Measurements from ENCODE around the gene PCA3.
"Not testable (repeated sequence)": the region's sequence is repeated elsewhere in the genome, so short reads cannot be mapped to it uniquely, and the experiment has no call there.

PCA3 gene

GRCh38 chr9:76764138-76764537 is at the start of gene PCA3:
TSS of gene PCA3 (plus strand) at chr9:76764438.
- DNase-seq (ENCODE audit: low spot score) = no peak

GRCh38 chr9:76716085-76716672 is 48.1 kb upstream of the PCA3 start:
- DNase-seq (ENCODE audit: low spot score) = no peak

GRCh38 chr9:76717176-76717575 is 47.1 kb upstream of the PCA3 start:
- no peak for DNase-seq (ENCODE audit: low spot score)

GRCh38 chr9:76717613-76718012 is 46.6 kb upstream of the PCA3 start:
- no peak for DNase-seq (ENCODE audit: low spot score)

- DNase-seq (ENCODE audit: low spot score) = no peak
These were observed 46.1 kb upstream of the PCA3 start for GRCh38 chr9:76718166-76718565.

- DNase-seq (ENCODE audit: low spot score) = no peak
These were observed 44.0 kb upstream of the PCA3 start for GRCh38 chr9:76720245-76720644.

GRCh38 chr9:76725011-76725546 is 39.2 kb upstream of the PCA3 start:
- no peak for DNase-seq (ENCODE audit: low spot score)

- DNase-seq (ENCODE audit: low spot score) = no peak
These were observed 38.4 kb upstream of the PCA3 start for GRCh38 chr9:76725885-76726284.

GRCh38 chr9:76729116-76729515 is 35.1 kb upstream of the PCA3 start:
- no peak for DNase-seq (ENCODE audit: low spot score)

- no peak for DNase-seq (ENCODE audit: low spot score)
These were observed 34.1 kb upstream of the PCA3 start for GRCh38 chr9:76729980-76730737.

GRCh38 chr9:76730801-76731200 is 33.4 kb upstream of the PCA3 start:
- no peak for DNase-seq (ENCODE audit: low spot score)

GRCh38 chr9:76732341-76732958 is 31.8 kb upstream of the PCA3 start:
- DNase-seq (ENCODE audit: low spot score) = no peak

- DNase-seq (ENCODE audit: low spot score) = no peak
These were observed 31.1 kb upstream of the PCA3 start for GRCh38 chr9:76733096-76733495.

GRCh38 chr9:76734716-76735115 is 29.5 kb upstream of the PCA3 start:
- no peak for DNase-seq (ENCODE audit: low spot score)

- DNase-seq (ENCODE audit: low spot score) = no peak
These were observed 26.9 kb upstream of the PCA3 start for GRCh38 chr9:76737154-76737902.

GRCh38 chr9:76738402-76738801 is 25.8 kb upstream of the PCA3 start:
- no peak for DNase-seq (ENCODE audit: low spot score)

- DNase-seq (ENCODE audit: low spot score) = no peak
These were observed 22.7 kb upstream of the PCA3 start for GRCh38 chr9:76741524-76741923.

- not testable (repeated sequence) for DNase-seq (ENCODE audit: low spot score)
These were observed 21.3 kb upstream of the PCA3 start for GRCh38 chr9:76742890-76743289.

- DNase-seq (ENCODE audit: low spot score) = no peak
These were observed 20.3 kb upstream of the PCA3 start for GRCh38 chr9:76743931-76744330.

- DNase-seq (ENCODE audit: low spot score) = no peak
These were observed 19.9 kb upstream of the PCA3 start for GRCh38 chr9:76744336-76744735.

- DNase-seq (ENCODE audit: low spot score) = no peak
These were observed 13.2 kb upstream of the PCA3 start for GRCh38 chr9:76751001-76751400.

GRCh38 chr9:76756268-76756640 is 8.0 kb upstream of the PCA3 start:
- peak; percentile 62 for DNase-seq (ENCODE audit: low spot score)
